Measurements from ENCODE around the gene SCFD2.

The SCFD2 gene

DNA sequence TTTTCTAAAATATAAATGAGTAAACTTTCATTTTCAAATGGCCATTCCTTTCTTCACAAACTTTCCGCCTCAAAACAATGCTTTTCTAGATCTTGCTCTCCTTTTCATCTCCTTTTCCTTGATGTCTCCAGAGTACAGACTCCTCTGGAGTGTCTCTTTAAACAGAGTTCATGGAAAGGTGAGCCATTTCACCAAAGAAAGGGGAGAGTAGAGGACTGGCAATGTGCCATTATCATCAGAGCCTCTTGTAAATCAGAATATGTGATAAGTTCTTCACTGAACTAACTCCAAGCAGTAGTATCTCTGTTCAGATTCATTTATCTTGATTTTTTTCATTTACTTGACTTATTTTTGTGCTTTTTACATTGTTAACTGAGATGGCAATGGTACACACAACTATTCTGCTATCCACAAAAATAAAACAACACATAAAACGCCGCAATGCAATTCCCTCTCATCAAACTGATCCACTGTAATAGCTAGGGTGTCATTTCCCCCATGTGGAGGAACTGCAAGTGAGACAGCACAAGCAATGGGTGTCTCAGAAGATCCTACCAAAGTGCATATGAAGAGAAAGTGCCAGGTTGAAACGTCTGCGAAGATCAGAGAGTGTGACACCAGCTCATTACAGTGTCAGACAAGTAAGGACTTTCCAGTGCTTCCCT, 378.3 kb downstream of the SCFD2 start:
- DNase-seq (ENCODE audit: low read depth): no peak
- no peak overlapping the region for H3K4me3 ChIP-seq (ENCODE audit: low read length)
- TF ChIP-seq, protein P1, sequence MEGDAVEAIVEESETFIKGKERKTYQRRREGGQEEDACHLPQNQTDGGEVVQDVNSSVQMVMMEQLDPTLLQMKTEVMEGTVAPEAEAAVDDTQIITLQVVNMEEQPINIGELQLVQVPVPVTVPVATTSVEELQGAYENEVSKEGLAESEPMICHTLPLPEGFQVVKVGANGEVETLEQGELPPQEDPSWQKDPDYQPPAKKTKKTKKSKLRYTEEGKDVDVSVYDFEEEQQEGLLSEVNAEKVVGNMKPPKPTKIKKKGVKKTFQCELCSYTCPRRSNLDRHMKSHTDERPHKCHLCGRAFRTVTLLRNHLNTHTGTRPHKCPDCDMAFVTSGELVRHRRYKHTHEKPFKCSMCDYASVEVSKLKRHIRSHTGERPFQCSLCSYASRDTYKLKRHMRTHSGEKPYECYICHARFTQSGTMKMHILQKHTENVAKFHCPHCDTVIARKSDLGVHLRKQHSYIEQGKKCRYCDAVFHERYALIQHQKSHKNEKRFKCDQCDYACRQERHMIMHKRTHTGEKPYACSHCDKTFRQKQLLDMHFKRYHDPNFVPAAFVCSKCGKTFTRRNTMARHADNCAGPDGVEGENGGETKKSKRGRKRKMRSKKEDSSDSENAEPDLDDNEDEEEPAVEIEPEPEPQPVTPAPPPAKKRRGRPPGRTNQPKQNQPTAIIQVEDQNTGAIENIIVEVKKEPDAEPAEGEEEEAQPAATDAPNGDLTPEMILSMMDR (conservative IDR thresholded peaks at IDR 0.05; ENCODE audit: low read depth, low read length): no peak

DNA sequence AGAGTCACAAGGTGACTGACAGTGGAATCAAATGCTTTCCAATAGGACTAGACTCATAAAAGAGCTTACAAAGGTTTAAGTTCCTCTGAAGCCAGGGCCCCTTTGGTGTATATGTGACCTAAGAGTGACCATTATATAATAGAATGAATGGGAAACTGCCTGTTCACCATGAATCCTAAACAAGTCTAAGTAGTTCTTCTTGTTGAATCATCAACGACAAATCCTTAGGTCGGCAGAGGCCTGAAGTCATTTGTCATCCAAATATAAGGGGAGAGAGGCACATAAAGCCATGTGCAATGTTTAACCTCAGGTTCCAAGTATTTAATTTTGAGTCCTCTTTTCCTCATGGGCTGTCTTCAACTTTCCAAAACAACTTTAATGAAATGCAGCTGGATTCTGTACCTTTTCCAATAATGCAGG, 381.4 kb downstream of the SCFD2 start:
- no peak overlapping the region for H3K4me3 ChIP-seq (ENCODE audit: low read length)
- TF ChIP-seq, protein P1 (conservative IDR thresholded peaks at IDR 0.05; ENCODE audit: low read depth, low read length): no peak
- DNase-seq (ENCODE audit: low read depth): no peak

DNA sequence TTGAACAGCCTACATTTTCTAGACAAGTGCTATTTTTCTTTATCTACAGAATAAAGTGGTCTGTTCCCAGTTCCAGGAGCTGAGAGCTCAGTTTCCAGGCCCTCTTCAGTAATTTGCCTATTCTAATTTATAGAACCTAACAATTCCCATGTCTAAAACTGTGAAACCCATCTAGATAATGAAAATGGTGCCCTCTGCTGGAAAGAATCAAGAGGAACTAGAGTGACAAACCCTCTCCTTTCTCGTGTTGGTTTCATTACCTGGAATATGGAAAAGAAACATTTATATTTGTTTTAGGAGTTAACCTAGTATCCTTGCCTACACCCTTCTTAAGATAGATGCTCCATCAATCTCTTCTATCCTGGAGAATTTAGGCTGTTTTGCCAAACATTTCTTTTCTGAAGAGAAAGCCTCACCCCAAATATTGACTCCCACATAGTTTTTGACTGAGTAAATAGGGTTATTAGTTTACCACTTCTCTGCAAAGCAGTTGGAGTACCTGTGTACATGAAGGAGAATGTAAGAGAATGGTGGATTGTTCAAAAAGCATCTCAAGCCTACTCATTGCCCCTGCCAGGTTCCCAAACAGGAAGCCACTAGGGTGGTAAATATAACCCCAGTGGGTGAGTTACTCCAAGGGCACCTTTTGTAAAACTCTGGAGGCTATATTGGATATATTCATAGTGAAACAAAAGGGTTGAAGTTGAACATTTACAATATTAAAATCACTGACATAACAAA, 382.1 kb downstream of the SCFD2 start:
- DNase-seq (ENCODE audit: low read depth): no peak
- TF ChIP-seq, protein P1 (conservative IDR thresholded peaks at IDR 0.05; ENCODE audit: low read depth, low read length): peak; percentile 61
- no peak overlapping the region for H3K4me3 ChIP-seq (ENCODE audit: low read length)

DNA sequence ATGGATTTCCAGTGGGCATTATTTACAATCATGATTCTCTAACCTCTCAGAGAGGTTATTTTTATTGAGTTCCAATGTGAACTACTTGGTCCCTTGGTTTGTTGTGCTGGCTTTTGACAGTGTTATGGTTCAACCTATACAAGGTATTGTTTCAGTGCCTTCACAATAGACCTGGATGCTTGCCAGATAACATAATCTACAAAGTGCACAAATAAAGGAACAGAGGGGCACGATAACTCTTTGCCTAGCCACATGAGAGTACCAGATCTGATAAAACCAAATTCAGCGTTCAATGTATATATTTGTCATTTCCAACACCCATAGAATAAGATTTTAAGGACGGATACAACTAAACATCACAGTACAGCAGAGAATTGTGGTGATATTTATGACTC, 382.9 kb downstream of the SCFD2 start:
- TF ChIP-seq, protein P1 (conservative IDR thresholded peaks at IDR 0.05; ENCODE audit: low read depth, low read length): no peak
- no peak overlapping the region for H3K4me3 ChIP-seq (ENCODE audit: low read length)
- DNase-seq (ENCODE audit: low read depth): no peak

DNA sequence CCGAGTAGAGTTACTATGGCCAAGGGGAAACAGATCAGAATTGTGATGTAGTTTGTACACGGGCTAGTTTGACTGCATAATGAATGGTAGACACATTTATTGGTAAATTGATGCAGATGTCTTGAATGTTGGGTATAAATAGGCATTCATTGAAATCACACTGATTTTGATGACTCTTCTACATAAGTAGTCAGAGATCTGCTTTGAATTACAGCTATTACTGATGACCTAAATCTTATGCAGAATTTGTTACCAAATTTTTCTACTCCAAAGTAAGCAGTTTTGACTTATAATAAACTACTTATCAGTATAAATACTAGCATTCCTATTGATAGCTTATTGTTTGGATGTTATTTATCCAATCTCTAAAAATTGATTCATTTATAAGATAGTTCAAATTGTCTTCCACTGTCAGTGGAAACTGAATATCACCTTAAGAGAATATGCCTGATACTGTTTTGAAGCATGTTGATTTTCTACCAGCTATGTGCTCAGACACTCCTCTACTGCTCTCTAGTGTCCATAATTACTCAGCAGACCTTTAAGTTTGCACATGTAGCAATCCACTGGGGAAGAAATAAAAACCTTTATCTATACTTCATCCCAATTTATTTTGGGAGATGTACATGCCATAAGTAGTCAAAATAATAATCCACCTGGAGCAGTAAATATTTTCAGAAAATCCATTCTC, 383.5 kb downstream of the SCFD2 start:
- TF ChIP-seq, protein P1 (conservative IDR thresholded peaks at IDR 0.05; ENCODE audit: low read depth, low read length): peak; percentile 75
- peak; percentile 33 for DNase-seq (ENCODE audit: low read depth)
- H3K4me3 ChIP-seq (ENCODE audit: low read length): no peak overlapping the region

DNA sequence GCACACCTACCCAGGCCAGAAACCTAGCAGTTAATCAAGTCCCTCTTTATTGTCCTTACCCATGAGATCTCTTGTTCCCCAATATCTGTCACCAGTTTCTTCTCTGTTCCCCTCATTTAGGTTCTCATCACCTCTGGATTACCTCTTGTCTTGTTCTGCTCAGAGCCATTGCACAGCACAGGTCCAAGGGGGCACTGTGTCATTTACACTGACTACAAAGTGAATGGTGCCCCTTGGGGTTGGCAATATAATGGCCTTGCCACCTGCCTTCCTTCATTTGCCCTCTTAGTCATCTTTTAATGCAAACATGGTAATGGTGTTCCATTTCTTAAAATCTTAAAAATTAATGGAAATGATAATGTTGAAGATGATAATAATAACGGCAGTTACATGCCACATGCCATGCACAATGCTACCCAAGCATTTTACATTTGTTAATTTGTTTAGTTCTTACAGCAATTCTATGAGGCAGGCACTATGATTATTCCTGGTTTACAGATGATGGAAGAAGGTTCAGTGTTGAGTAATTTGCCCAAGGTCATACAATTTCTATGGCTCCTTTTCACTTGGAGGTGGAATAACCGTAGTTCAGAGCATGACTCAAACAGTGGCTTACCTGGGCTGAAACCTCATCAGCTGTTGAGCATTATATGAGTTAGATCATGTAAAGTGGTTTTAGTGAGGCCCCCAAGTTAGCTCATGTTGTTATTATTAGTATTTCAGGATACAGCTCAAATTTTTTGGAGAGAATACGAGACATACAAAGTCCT, 385.9 kb downstream of the SCFD2 start:
- TF ChIP-seq, protein P1 (conservative IDR thresholded peaks at IDR 0.05; ENCODE audit: low read depth, low read length): peak; percentile 7
- no peak for DNase-seq (ENCODE audit: low read depth)

More for the DNA sequence above, 385.9 kb downstream of the SCFD2 start:
- no peak overlapping the region for H3K4me3 ChIP-seq (ENCODE audit: low read length)

All from retinal pigment epithelial cell (primary cell).